Measurements from ENCODE around the gene PSMB4.

- TF ChIP-seq CTCF (IDR thresholded peaks at IDR 0.05; ENCODE audit: insufficient read depth, low read depth, low read length), result no peak
- TF ChIP-seq EZH2 (IDR thresholded peaks at IDR 0.05; ENCODE audit: insufficient read depth, low read length), result no peak
These were observed 25.7 kb downstream of the PSMB4 start for GRCh38 chr1:151425103-151425502.
